ENCODE measurements around the gene COL25A1.

The COL25A1 gene

GRCh38 chr4:109214622-109215301, 87.7 kb downstream of the COL25A1 start:
- DNase-seq, result no peak

- DNase-seq, result no peak
Measured at GRCh38 chr4:109213056-109213455, 89.4 kb downstream of the COL25A1 start.

- no peak for DNase-seq
Measured at GRCh38 chr4:109211671-109212070, 90.8 kb downstream of the COL25A1 start.

- no peak for DNase-seq
Measured at GRCh38 chr4:109209647-109210046, 92.8 kb downstream of the COL25A1 start.

GRCh38 chr4:109207898-109208297, 94.6 kb downstream of the COL25A1 start:
- no peak for DNase-seq

- no peak for DNase-seq
Measured at GRCh38 chr4:109207061-109207460, 95.4 kb downstream of the COL25A1 start.

- no peak for DNase-seq
Measured at GRCh38 chr4:109206620-109207019, 95.8 kb downstream of the COL25A1 start.

GRCh38 chr4:109205186-109205585, 97.3 kb downstream of the COL25A1 start:
- no peak for DNase-seq

- no peak for DNase-seq
Measured at GRCh38 chr4:109199585-109199984, 102.9 kb downstream of the COL25A1 start.

- no peak for DNase-seq
Measured at GRCh38 chr4:109195646-109196045, 106.8 kb downstream of the COL25A1 start.

GRCh38 chr4:109191216-109191615, 111.2 kb downstream of the COL25A1 start:
- DNase-seq, result no peak

GRCh38 chr4:109186458-109186945, 116.0 kb downstream of the COL25A1 start:
- DNase-seq, result no peak

GRCh38 chr4:109185951-109186350, 116.5 kb downstream of the COL25A1 start:
- no peak for DNase-seq

GRCh38 chr4:109185548-109185947, 116.9 kb downstream of the COL25A1 start:
- DNase-seq, result no peak

- no peak for DNase-seq
Measured at GRCh38 chr4:109184491-109184961, 117.9 kb downstream of the COL25A1 start.

- no peak for DNase-seq
Measured at GRCh38 chr4:109183931-109184490, 118.4 kb downstream of the COL25A1 start.

GRCh38 chr4:109182696-109183095, 119.8 kb downstream of the COL25A1 start:
- no peak for DNase-seq

- no peak for DNase-seq
Measured at GRCh38 chr4:109179061-109179460, 123.4 kb downstream of the COL25A1 start.

GRCh38 chr4:109177096-109177810, 125.2 kb downstream of the COL25A1 start:
- no peak for DNase-seq

GRCh38 chr4:109174224-109174953, 128.1 kb downstream of the COL25A1 start:
- no peak for DNase-seq

GRCh38 chr4:109172301-109172700, 130.2 kb downstream of the COL25A1 start:
- no peak for DNase-seq

- DNase-seq, result no peak
Measured at GRCh38 chr4:109171070-109171469, 131.4 kb downstream of the COL25A1 start.

GRCh38 chr4:109169170-109169569, 133.3 kb downstream of the COL25A1 start:
- DNase-seq, result no peak
